HG03378 (cell line): ENCODE measurements around the gene RNF103.
"Not testable (repeated sequence)": the region's sequence is repeated elsewhere in the genome, so short reads cannot be mapped to it uniquely, and the experiment has no call there.

Source experiments
- ATAC-seq: cut with Tn5 transposase; IDR thresholded peaks from one replicate; pipeline ENCODE4 v1.9.1; 2021; ENCODE audit warnings: mild to moderate bottlenecking, moderate library complexity; ENCODE audit not compliant: unreplicated experiment

The RNF103 gene

DNA sequence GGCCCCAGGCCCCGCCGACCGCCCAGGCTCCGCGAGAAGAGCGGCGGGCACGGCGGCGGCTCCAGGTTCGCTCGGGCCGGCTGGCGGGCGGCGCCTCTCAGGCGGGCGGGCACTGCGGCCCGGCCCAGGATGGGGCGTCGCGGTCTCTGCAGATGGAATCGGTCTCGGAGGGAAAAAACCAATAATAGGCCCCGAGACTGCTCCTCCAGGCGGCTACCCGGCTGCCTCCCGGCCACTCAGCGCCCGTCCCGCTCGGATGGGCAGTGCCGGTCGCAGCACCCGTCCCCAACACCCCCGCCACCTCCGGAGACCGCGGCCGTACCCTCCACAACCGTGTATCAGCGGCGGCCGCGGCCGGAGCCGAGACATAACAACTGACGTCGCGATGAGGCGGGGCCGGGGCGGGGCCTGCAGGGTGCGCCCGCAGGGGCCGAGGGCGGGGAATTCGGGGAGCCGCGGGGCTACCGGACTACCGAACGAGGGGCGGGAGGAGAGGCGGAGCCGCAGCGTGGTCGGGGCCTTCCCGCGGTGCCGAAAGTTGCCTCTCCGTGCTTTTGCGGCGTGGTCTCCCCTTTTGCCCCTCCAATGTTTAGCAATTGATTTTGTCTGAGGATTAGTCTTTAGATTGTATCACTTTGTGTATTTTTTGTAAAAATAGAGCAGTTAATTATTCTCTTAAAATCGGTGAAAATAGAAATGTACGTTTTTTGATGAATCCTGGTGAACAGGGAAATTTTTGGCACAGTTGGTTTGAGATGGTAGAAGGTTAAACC lies at the start of gene RNF103:
TSS of gene RNF103 (minus strand) at position 372 of the 773 bp plus-strand sequence. CDS start 979 bp downstream, outside the sequence.
- peak; percentile 50 for ATAC-seq

GRCh38 chr2:86673011-86673410 lies 49.3 kb upstream of the RNF103 start:
- no peak for ATAC-seq

- ATAC-seq: no peak
These were observed 48.4 kb upstream of the RNF103 start for GRCh38 chr2:86672027-86672545.

- no peak for ATAC-seq
These were observed 47.8 kb upstream of the RNF103 start for GRCh38 chr2:86671337-86671981.

DNA sequence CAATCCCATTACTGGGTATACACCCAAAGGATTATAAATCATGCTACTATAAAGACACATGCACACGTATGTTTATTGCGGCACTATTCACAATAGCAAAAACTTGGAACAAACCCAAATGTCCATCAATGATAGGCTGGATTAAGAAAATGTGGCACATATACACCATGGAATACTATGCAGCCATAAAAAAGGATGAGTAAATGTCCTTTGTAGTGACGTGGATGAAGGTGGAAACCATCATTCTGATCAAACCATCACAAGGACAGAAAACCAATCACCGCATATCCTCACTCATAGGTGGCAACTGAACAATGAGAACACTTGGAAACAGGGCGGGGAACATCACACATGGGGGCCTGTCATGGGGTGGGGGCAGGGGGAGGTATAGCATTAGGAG lies 45.7 kb upstream of the RNF103 start:
- not testable (repeated sequence) for ATAC-seq

DNA sequence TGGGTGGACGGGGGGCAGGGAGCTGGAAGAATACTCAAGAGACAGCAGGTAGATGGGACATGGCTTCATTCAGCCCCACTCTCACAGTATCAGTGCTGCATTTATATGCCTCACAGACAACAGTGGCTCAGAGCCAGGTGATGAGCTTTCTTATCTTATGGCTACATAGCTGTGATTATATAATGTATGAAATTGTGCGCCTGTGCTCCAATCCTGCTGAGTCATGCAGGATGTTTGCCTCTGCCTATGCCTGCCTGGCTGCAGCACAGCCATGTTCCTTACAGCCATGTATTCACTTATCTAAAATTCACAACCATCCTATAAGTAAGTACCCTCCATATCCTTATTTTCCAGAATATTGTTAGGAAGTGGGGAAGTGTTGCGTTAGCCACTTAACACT lies 37.7 kb upstream of the RNF103 start:
- no peak for ATAC-seq

GRCh38 chr2:86650188-86650587 lies 26.5 kb upstream of the RNF103 start:
- ATAC-seq: no peak

GRCh38 chr2:86649119-86649947 lies 25.7 kb upstream of the RNF103 start:
- no peak for ATAC-seq

DNA sequence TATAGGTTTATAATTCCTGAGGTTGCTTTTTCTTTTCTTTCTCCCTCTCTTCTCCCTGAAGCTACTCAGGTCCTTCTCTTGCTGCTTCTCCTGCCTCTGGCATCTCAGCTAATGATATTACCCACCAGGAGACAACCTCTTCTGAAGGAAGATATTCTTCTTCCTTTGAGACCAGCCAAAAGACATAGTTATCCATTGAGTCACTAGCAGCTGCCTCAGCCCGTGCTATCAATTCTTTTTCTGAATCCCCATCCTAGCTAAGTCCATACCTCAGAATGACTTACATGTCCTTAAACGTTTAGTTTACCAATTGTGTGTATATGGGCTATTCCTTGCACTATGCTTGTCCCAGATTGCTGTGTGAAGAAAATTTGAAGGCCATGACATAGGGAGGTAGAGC lies 25.0 kb upstream of the RNF103 start:
- ATAC-seq: no peak

GRCh38 chr2:86646865-86647264 lies 23.2 kb upstream of the RNF103 start:
- ATAC-seq: no peak

DNA sequence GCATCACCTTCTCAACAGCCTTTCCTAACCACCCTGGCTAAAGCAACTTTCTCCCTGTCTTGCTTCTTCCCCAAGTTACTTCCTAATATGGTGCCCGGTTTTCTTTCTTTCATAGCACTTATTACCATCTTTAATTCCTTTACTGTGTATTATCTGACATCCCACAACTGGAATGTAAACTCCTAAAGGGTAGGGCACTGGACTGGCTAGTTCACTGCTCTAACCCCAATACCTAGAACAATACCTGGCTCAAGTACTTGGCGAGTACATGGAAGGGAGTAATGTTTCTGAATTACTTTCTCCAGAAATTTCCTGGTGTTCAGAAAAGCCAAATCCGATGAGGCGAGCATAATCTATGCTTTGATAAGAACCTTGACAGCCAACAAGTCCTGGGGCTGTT lies 22.7 kb upstream of the RNF103 start:
- no peak for ATAC-seq

GRCh38 chr2:86645752-86646151 lies 22.1 kb upstream of the RNF103 start:
- no peak for ATAC-seq

DNA sequence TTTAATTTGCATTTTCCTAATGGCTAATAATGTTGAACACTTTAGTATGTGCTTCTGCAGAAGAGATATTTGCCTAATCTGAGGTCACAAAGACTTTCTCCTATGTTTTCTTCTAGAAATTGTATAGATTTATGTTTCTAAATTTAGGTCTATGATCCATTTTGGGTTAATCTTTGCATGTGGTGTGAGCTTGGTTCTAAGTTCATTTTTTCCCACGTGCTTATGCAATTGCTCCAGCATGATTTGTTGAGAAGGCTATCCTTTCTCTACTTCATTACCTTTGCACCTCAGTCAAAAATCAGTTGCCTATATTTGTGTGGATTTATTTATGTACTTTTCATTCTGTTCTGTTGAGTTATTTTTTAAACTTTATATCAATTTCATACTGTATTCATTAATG lies 15.0 kb upstream of the RNF103 start:
- ATAC-seq: no peak

DNA sequence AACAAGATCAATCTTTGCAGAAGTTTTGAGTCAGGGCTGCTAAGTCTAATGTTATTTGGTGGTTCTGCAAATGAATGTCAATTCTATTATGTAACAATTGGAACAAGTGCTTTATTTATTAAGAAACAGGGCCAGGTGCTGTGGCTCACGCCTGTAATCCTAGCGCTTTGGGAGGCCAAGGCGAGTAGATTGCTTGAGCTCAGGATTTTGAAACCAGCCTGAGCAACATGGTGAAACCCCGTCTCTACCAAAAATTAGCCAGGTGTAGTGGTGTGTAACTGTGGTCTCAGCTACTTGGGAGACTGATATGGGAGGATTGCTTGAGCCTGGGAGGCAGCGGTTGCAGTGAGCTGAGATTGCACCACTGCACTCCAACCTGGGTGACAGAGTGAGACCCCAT lies 13.2 kb upstream of the RNF103 start:
- no peak for ATAC-seq

DNA sequence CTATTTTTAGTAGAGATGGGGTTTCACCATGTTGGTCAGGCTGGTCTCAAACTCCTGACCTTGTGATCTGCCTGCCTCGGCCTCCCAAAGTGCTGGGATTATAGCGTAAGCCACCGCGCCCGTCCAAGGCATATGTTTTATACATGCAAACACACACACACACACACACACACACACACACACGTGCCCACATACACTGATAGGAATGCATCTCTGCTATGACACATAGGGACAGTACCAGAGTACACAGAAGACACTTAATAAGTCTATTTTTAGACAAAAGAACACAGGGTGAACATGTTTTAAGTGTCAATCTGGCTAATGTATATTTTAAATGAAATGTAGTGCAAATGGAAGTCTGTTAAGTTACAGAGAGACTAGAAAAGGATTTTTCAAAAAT lies 10.7 kb upstream of the RNF103 start:
- no peak for ATAC-seq

DNA sequence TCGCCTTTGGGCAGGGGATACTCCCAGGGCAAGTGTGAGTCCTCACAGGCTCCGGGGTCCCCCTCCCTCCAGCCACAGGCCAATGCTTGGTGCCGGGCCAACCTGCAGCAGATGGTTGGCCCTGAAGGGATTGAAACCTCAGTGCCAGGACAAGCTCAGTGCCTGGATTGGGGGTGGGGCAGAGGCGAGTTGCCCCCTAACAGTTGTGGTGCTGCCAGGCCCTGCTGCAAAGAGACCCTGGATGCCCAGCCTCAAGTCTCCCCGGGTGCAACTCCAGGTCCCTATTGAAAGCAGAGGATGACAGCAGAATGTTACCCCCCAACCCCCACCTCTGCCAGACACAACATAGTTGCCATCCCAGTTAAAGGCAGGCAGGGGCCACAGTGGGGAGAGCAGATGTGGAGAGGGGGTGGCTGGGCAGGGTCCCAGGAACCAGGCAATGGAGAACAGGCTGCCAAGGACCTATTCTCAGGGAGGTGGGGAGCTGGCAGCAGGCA lies 9.5 kb upstream of the RNF103 start:
- ATAC-seq: no peak

DNA sequence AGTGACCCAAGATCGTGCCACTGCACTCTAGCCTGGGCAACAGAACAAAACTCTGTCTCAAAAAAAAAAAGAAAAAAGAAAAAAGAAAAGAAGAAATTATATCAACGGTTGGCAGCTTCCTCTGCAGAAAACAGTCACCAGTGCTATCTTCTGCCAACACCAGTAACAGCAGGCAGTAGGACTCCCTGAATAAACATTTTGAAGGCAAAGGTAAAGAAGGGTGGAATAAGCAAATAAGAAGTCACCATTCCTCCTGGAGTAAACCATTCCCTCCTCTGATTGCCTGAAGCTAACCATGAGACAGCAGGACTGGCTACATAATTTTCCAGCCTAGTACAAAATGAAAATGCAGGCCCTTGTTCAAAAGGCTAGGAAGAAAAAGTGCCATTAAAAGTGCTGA lies 9.0 kb upstream of the RNF103 start:
- no peak for ATAC-seq

- no peak for ATAC-seq
These were observed 8.3 kb upstream of the RNF103 start for GRCh38 chr2:86631846-86632485.

DNA sequence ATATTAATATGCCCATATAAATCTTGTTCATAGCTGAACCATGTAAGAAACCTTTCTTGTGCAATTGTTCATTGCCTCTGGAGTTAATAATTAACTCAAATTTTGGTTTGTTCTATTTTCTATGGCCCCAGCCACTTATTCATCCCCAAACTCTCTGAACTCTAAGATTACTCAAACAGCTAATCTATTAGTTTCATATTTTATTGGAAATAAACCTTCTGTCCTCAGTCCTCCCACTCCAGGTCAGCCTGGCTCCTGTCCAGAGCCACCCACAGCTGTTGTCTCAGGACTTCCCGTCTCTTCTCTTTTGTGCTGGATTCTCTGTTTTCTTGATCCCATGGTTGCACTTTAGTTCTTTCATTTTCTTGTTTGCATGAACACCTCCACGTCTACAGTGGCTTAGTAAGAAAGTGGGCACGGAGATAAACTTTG lies 4.4 kb upstream of the RNF103 start:
- peak; percentile 58 for ATAC-seq

DNA sequence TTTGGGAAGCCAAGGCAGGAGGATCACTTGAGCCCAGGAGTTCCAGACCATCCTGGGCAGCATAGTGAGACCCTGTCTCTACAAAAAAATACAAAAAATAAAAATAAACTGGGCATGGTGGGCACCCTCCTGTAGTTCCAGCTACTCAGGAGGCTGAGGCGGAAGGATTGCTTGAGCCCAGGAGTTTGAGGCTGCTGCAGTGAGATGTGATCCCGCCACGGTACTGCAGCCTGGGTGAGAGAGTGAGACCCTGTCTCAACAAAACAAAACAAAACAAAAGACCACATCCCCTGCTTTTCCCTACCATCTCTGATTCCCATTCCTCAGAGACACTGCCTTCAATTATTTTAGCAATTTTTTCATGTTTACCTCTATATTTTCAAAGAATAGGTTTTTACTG lies 3.9 kb upstream of the RNF103 start:
- ATAC-seq: no peak

- no peak for ATAC-seq
These were observed 1.4 kb upstream of the RNF103 start for GRCh38 chr2:86625096-86625495.
